Suprapubic skin (tissue), 4 donors: ENCODE measurements around the gene CTNNA2.

Source experiments
- EP300 ChIP-seq: sonication (generic); formaldehyde crosslinking; IDR thresholded peaks from one replicate; pipeline ENCODE4 v1.6.1; 2017; ENCODE audit warnings: antibody characterized with exemption
- POLR2A ChIP-seq, 2 donors: fragments of 450-650 bp; IDR thresholded peaks; one replicate each; pipeline ENCODE4 v1.6.1; 2017; ENCODE audit warnings: antibody characterized with exemption in 2 of 2, mild to moderate bottlenecking in 2 of 2, moderate library complexity in 2 of 2
- POLR2AphosphoS5 ChIP-seq, 3 donors: sonication (generic); formaldehyde crosslinking; IDR thresholded peaks; one replicate each; pipeline ENCODE4 v1.6.1; 2017; ENCODE audit warnings: antibody characterized with exemption in 3 of 3
- TF ChIP-seq, protein P1 (sequence below), 2 donors: fragments of 200-600 bp in 1 of 2; fragments of 450-650 bp in 1 of 2; sonication (generic) in 1 of 2; IDR thresholded peaks; one replicate each; pipeline ENCODE4 v1.5.1; 2016 to 2019; ENCODE audit warnings: antibody characterized with exemption in 2 of 2, mild to moderate bottlenecking in 1 of 2, moderate library complexity in 1 of 2

GRCh38 chr2:79874015-79874414, 361.2 kb downstream of the CTNNA2 start:
- TF ChIP-seq, protein P1, sequence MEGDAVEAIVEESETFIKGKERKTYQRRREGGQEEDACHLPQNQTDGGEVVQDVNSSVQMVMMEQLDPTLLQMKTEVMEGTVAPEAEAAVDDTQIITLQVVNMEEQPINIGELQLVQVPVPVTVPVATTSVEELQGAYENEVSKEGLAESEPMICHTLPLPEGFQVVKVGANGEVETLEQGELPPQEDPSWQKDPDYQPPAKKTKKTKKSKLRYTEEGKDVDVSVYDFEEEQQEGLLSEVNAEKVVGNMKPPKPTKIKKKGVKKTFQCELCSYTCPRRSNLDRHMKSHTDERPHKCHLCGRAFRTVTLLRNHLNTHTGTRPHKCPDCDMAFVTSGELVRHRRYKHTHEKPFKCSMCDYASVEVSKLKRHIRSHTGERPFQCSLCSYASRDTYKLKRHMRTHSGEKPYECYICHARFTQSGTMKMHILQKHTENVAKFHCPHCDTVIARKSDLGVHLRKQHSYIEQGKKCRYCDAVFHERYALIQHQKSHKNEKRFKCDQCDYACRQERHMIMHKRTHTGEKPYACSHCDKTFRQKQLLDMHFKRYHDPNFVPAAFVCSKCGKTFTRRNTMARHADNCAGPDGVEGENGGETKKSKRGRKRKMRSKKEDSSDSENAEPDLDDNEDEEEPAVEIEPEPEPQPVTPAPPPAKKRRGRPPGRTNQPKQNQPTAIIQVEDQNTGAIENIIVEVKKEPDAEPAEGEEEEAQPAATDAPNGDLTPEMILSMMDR (IDR thresholded peaks at IDR 0.05), result no peak
- no peak for TF ChIP-seq POLR2A (IDR thresholded peaks at IDR 0.05)
- no peak for TF ChIP-seq POLR2AphosphoS5 (IDR thresholded peaks at IDR 0.05)
- no peak for TF ChIP-seq EP300
